ENCODE results near the gene FAM236D.
"Not testable (repeated sequence)": the region's sequence is repeated elsewhere in the genome, so short reads cannot be mapped to it uniquely, and the experiment has no call there.

DNA sequence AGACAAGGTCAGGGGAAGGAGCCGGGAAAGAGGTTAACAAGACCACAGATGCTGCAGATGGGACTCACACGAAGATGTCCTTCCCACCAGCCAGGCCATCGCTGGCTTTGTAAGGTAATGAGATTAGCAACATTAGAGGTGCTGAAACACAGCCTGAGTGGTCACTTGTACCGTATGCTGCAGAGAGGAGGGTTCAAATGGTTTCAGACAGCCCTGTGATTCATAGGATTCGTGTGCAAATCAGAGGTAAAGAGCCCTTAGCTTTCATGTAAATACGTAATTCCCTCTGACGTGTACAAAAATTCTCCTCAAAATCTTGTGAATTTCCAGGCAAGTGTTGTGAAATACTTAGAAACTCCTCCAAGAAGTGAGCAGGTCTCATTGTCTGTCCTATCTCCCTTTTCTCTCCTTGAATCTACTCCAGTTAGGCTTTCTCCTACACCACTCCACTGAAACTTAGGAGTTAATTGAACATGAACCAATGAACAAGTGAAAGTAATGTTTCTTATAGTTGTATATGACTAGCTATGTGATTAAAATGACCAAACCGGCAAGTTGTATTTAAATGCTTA lies 24.6 kb downstream of the FAM236D start:
- TF ChIP-seq, protein P1, sequence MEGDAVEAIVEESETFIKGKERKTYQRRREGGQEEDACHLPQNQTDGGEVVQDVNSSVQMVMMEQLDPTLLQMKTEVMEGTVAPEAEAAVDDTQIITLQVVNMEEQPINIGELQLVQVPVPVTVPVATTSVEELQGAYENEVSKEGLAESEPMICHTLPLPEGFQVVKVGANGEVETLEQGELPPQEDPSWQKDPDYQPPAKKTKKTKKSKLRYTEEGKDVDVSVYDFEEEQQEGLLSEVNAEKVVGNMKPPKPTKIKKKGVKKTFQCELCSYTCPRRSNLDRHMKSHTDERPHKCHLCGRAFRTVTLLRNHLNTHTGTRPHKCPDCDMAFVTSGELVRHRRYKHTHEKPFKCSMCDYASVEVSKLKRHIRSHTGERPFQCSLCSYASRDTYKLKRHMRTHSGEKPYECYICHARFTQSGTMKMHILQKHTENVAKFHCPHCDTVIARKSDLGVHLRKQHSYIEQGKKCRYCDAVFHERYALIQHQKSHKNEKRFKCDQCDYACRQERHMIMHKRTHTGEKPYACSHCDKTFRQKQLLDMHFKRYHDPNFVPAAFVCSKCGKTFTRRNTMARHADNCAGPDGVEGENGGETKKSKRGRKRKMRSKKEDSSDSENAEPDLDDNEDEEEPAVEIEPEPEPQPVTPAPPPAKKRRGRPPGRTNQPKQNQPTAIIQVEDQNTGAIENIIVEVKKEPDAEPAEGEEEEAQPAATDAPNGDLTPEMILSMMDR (IDR thresholded peaks at IDR 0.05; ENCODE audit: low read depth, low read length), result not testable (repeated sequence)
- TF ChIP-seq, protein P2, sequence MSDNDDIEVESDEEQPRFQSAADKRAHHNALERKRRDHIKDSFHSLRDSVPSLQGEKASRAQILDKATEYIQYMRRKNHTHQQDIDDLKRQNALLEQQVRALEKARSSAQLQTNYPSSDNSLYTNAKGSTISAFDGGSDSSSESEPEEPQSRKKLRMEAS (IDR thresholded peaks at IDR 0.05; ENCODE audit: low read depth, low read length), result not testable (repeated sequence)
- TF ChIP-seq POLR2A (IDR thresholded peaks at IDR 0.05; ENCODE audit: extremely low read depth, insufficient read length); MYC (IDR thresholded peaks at IDR 0.05; ENCODE audit: low read depth, low read length): not testable (repeated sequence)

All from NB4 (cell line).